ENCODE data around the gene SV2B. TPM values are rescaled to one million over a fixed set of nuclear protein-coding genes. Genes with fewer than 3 reads are reported as not detected.

The SV2B gene
- total and polyA plus RNA-seq, 2 donors (not counting 1 experiment from before 2014, with no cell fraction given) = under 0.01 TPM; not detected in 1

DNA sequence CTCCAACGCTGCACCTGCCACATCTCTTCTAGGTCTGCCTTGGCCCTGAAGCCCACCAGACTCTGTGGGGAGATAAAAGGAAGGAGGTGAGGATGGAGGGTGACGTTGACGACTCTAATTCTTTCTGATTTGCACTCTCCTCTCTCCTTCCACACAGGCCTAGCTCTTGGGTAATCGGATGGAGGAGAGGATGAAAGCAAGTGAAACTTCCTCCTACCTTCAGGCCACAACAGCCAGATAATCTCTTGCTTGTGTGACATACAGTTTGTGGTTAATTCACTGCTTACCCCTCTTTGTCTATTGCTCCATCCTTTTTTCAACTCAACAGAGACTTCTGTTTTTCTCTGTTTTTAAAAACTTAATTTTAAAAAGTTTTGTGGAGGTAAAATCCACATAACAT lies 208.1 kb downstream of the SV2B start:
- Histone ChIP-seq H3K4me3 (replicated peaks in 1 of 4; ENCODE audit: control extremely low read depth in 1 of 4, insufficient read depth in 1 of 4, low read depth in 3 of 4, low read length in 4 of 4) (no peak overlapping the region), H3K27ac (ENCODE audit: insufficient read depth, low read length) (no peak overlapping the region), H3K27me3 (ENCODE audit: control insufficient read depth, insufficient read depth, low read length) (no peaks in the 10 kb centered on the region), H3K79me2 (ENCODE audit: control insufficient read depth, insufficient read depth, low read length) (no peaks in the 10 kb centered on the region), H3K9ac (ENCODE audit: insufficient read depth, low read length) (no peak overlapping the region), H3K9me3 (ENCODE audit: control insufficient read depth, insufficient read depth, low read depth, low read length) (no peaks in the 10 kb centered on the region), H2AFZ (ENCODE audit: low read length) (no peak overlapping the region), H3K36me3 (ENCODE audit: control insufficient read depth, insufficient read depth, low read length) (no peaks in the 10 kb centered on the region), H3K4me2 (ENCODE audit: extremely low read depth, insufficient read depth, low read length) (no peak overlapping the region), H3K4me1 (ENCODE audit: control insufficient read depth, extremely low read depth, insufficient read depth, low read length) (no peaks in the 10 kb centered on the region), H4K20me1 (ENCODE audit: control insufficient read depth, extremely low read depth, insufficient read depth, low read length) (no peaks in the 10 kb centered on the region)
- TF ChIP-seq EZH2 (IDR thresholded peaks at IDR 0.05; ENCODE audit: low read length, missing control alignments) (no peak), CTCF (conservative IDR thresholded peaks at IDR 0.05 in 1 of 2, IDR thresholded peaks at IDR 0.05 in 1 of 2; ENCODE audit: low read depth in 1 of 2, low read length in 2 of 2) (no peak)
- DNase-seq (ENCODE audit: low read depth in 2 of 2) = no peak

DNA sequence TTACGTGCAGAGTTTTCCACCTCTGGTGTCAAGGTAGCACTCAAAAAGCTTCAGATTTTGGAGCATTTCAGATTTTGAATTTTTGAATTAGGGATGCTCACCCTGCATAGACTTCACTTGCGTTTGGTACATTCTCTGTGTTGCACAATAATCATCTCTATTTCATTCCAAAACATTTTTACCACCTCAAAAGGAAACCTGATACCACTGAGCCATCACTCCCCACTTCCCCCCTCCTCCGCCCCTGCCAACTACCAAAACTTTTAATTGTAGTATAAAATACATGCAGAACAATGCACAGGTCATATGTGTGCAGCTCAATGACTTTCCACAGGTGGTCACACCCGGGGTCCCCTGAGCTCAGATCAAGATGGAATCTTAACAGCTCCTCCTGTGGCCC lies 208.8 kb downstream of the SV2B start:
- no peak for TF ChIP-seq EZH2 (IDR thresholded peaks at IDR 0.05; ENCODE audit: low read length, missing control alignments)
- no peak for TF ChIP-seq CTCF (conservative IDR thresholded peaks at IDR 0.05 in 1 of 2, IDR thresholded peaks at IDR 0.05 in 1 of 2; ENCODE audit: low read depth in 1 of 2, low read length in 2 of 2)
- no peaks in the 10 kb centered on the region for H3K9me3 ChIP-seq (ENCODE audit: control insufficient read depth, insufficient read depth, low read depth, low read length)
- no peak overlapping the region for H3K27ac ChIP-seq (ENCODE audit: insufficient read depth, low read length)
- no peaks in the 10 kb centered on the region for H3K27me3 ChIP-seq (ENCODE audit: control insufficient read depth, insufficient read depth, low read length)
- H3K9ac ChIP-seq (ENCODE audit: insufficient read depth, low read length) = no peak overlapping the region
- DNase-seq (ENCODE audit: low read depth in 2 of 2) = no peak
- H3K79me2 ChIP-seq (ENCODE audit: control insufficient read depth, insufficient read depth, low read length) = no peaks in the 10 kb centered on the region
- no peaks in the 10 kb centered on the region for H3K4me1 ChIP-seq (ENCODE audit: control insufficient read depth, extremely low read depth, insufficient read depth, low read length)
- H2AFZ ChIP-seq (ENCODE audit: low read length) = no peak overlapping the region
- H4K20me1 ChIP-seq (ENCODE audit: control insufficient read depth, extremely low read depth, insufficient read depth, low read length) = no peaks in the 10 kb centered on the region
- no peak overlapping the region for H3K4me2 ChIP-seq (ENCODE audit: extremely low read depth, insufficient read depth, low read length)
- H3K4me3 ChIP-seq (replicated peaks in 1 of 4; ENCODE audit: control extremely low read depth in 1 of 4, insufficient read depth in 1 of 4, low read depth in 3 of 4, low read length in 4 of 4) = no peak overlapping the region
- no peaks in the 10 kb centered on the region for H3K36me3 ChIP-seq (ENCODE audit: control insufficient read depth, insufficient read depth, low read length)

- H3K36me3 ChIP-seq (ENCODE audit: control insufficient read depth, insufficient read depth, low read length) = no peaks in the 10 kb centered on the region
- no peak overlapping the region for H2AFZ ChIP-seq (ENCODE audit: low read length)
- H3K4me2 ChIP-seq (ENCODE audit: extremely low read depth, insufficient read depth, low read length) = no peak overlapping the region
- no peaks in the 10 kb centered on the region for H3K4me1 ChIP-seq (ENCODE audit: control insufficient read depth, extremely low read depth, insufficient read depth, low read length)
- DNase-seq (ENCODE audit: low read depth in 2 of 2) = no peak
- H3K27me3 ChIP-seq (ENCODE audit: control insufficient read depth, insufficient read depth, low read length) = no peaks in the 10 kb centered on the region
- H3K9me3 ChIP-seq (ENCODE audit: control insufficient read depth, insufficient read depth, low read depth, low read length) = no peaks in the 10 kb centered on the region
- no peaks in the 10 kb centered on the region for H3K79me2 ChIP-seq (ENCODE audit: control insufficient read depth, insufficient read depth, low read length)
- no peak overlapping the region for H3K27ac ChIP-seq (ENCODE audit: insufficient read depth, low read length)
- no peak for TF ChIP-seq EZH2 (IDR thresholded peaks at IDR 0.05; ENCODE audit: low read length, missing control alignments)
- TF ChIP-seq CTCF (conservative IDR thresholded peaks at IDR 0.05 in 1 of 2, IDR thresholded peaks at IDR 0.05 in 1 of 2; ENCODE audit: low read depth in 1 of 2, low read length in 2 of 2) = no peak
- no peak overlapping the region for H3K4me3 ChIP-seq (replicated peaks in 1 of 4; ENCODE audit: control extremely low read depth in 1 of 4, insufficient read depth in 1 of 4, low read depth in 3 of 4, low read length in 4 of 4)
- H4K20me1 ChIP-seq (ENCODE audit: control insufficient read depth, extremely low read depth, insufficient read depth, low read length) = no peaks in the 10 kb centered on the region
- no peak overlapping the region for H3K9ac ChIP-seq (ENCODE audit: insufficient read depth, low read length)
Observed at GRCh38 chr15:91311986-91312385, 211.9 kb downstream of the SV2B start.
